Articular chondrocyte of knee joint (primary cell): Measurements from ENCODE around the gene LARP1. TPM values are rescaled to one million over a fixed set of nuclear protein-coding genes. Genes with fewer than 3 reads are reported as not detected.

Source experiments
- small RNA-seq: library from RNA; depleted of rRNA; stranded (forward); fragments of <200 nt; gene quantifications from one replicate; pipeline ENCODE3, GENCODE V24; 2012
- total RNA-seq: library from RNA; depleted of rRNA; stranded (reverse); fragments of >200 nt; gene quantifications from 2 replicates; pipeline ENCODE4 v1.2.3, GENCODE V29; 2012

The LARP1 gene
- 104 and 120 TPM in 2 replicates for total RNA-seq

GRCh38 chr5:154755361-154756008 is at the start of gene LARP1:
TSS of gene LARP1 (plus strand) at chr5:154755377. CDS start at chr5:154755758, 381 bp downstream.

DNA sequence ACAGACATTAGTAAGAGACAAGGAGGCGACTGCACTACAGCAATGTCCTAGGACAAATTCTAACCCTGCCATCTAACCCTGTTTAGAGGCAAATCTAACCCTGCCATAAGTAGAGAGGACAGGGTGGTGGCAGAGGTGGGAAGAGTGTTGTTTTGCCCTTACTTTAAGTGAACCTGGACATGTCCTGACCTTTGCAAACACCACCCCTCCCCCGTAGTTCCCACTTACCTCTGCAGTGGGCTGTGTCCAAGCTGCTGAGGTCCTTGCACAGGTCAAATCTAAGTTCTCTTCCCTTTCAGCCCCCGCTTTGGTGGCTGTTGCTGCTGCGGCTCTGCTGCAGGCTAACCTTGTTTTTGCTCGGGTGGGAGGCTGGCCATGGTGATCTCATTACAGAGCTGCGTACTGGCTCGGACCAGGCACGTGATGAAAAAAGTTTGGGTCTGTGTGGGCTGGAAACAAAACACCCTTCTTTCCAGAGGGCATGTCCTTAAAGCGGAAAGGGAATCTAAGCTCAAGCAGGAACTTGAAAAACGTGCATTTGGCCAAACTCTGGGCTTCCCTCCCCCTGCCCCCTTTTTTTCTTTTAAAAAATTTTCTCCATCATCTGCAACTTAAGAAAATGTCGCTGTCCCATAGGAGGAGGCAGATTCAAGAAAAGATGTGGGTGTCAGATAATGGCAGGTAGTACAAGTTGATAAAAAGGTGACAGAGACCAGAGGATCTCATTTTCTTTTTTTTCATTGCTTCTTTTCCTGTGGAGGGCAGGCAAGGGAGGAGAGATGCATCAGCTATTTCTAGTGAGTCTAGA is 95.3 kb downstream of the LARP1 start, which contains the start of gene FAXDC2:
FAXDC2 (minus strand) TSS at position 349 of the 808 bp plus-strand sequence. CDS start 12,425 bp downstream, outside the sequence.

DNA sequence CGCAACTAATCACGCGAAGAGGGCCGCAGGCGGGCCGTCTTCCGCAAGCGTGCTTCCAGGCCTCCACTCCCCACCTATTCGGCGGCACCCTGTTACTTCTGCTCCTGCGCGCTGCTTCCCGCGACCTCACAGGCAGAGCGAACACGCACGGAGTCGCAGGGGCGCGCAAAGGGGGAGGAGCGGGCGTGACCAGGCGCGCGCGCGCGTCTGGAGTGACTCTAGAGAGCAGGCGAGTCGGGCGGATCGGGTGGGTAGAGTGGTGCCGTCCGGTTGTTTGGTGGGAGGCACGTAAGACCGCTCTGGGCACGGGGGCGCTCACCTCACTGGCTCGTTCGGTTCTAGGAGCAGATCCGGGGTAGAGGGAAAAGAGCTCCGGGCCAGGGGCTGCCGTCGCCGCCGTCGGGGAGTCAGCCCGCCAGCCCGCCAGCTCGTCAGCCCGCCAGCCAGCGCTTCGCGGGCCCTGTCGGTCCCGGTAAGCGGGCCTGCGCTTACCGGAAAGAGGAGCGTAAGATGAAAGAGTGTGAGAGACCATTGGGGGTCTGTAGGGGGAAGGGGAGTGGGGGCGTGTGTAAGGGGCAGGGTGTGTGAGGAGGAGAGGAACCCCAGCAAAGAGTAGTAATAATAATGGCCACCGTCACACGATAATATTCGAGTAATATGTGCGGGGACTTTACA is 103.3 kb downstream of the LARP1 start, which contains the start of gene CNOT8:
CNOT8 (plus strand) TSS at position 331 of the 675 bp plus-strand sequence. CDS start 4,652 bp downstream, outside the sequence.

Small RNA genes lying within 50 kb of the gene (small RNA-seq; reads per million reads assigned to genes)
- gene MIR378H, result not detected
- not detected for gene RF00019

Other genes starting within 250 kb of the LARP1 start
- 16.5 and 22.5 TPM in 2 replicates for gene FAXDC2, start 95.2 kb downstream of the LARP1 start, total RNA-seq
- 67.9 and 68.6 TPM in 2 replicates for gene CNOT8, start 103.2 kb downstream of the LARP1 start, total RNA-seq
- 16.5 and 18.4 TPM in 2 replicates for gene GEMIN5, start 182.8 kb downstream of the LARP1 start, total RNA-seq
- 19.1 and 21.2 TPM in 2 replicates for gene MRPL22, start 185.7 kb downstream of the LARP1 start, total RNA-seq